Activated CD4-positive, alpha-beta T cell treated with anti-CD3 and anti-CD28 coated beads for 4 hours (primary cell): Measurements from ENCODE around the gene FAM117A.
"Not testable (repeated sequence)": the region's sequence is repeated elsewhere in the genome, so short reads cannot be mapped to it uniquely, and the experiment has no call there.

ENCODE experiments used
- DNase-seq, 2 donors: peaks; one replicate each; pipeline ENCODE4 v3.0.0-alpha.2; 2020

FAM117A gene

GRCh38 chr17:49762151-49762941 is 1.6 kb downstream of the FAM117A start:
- no peak for DNase-seq

- DNase-seq: no peak
Observed at GRCh38 chr17:49760932-49761558, 2.9 kb downstream of the FAM117A start.

GRCh38 chr17:49760296-49760695 is 3.6 kb downstream of the FAM117A start:
- no peak for DNase-seq

GRCh38 chr17:49759203-49759602 is 4.7 kb downstream of the FAM117A start:
- no peak for DNase-seq

- not testable (repeated sequence) for DNase-seq
Observed at GRCh38 chr17:49758464-49759010, 5.4 kb downstream of the FAM117A start.

- no peak for DNase-seq
Observed at GRCh38 chr17:49757151-49757777, 6.7 kb downstream of the FAM117A start.

GRCh38 chr17:49756323-49757150 is 7.4 kb downstream of the FAM117A start:
- DNase-seq: no peak

- DNase-seq: no peak
Observed at GRCh38 chr17:49755663-49756283, 8.2 kb downstream of the FAM117A start.

GRCh38 chr17:49753959-49754391 is 10.0 kb downstream of the FAM117A start:
- no peak for DNase-seq

- DNase-seq: no peak
Observed at GRCh38 chr17:49752508-49752907, 11.4 kb downstream of the FAM117A start.

GRCh38 chr17:49749730-49750129 is 14.2 kb downstream of the FAM117A start:
- no peak for DNase-seq

GRCh38 chr17:49748791-49749190 is 15.1 kb downstream of the FAM117A start:
- peak; percentile 42 for DNase-seq

- DNase-seq: no peak
Observed at GRCh38 chr17:49748223-49748622, 15.7 kb downstream of the FAM117A start.

GRCh38 chr17:49747632-49748031 is 16.3 kb downstream of the FAM117A start:
- no peak for DNase-seq

GRCh38 chr17:49746791-49747490 is 17.0 kb downstream of the FAM117A start:
- DNase-seq: peak; percentile 29 to 38

- no peak for DNase-seq
Observed at GRCh38 chr17:49745175-49746139, 18.5 kb downstream of the FAM117A start.

GRCh38 chr17:49742166-49742638 is 21.7 kb downstream of the FAM117A start:
- DNase-seq: no peak

GRCh38 chr17:49741692-49742076 is 22.2 kb downstream of the FAM117A start:
- no peak for DNase-seq

- DNase-seq: no peak
Observed at GRCh38 chr17:49741009-49741691, 22.8 kb downstream of the FAM117A start.
